HepG2 (cell line): ENCODE data around the gene MTCH2. TPM values are rescaled to one million over a fixed set of nuclear protein-coding genes. Genes with fewer than 3 reads are reported as not detected.

Experiments
- DMAP1 ChIP-seq: IDR thresholded peaks from 2 replicates; pipeline ENCODE4 v1.6.1; 2016
- ETV5 ChIP-seq: IDR thresholded peaks from 2 replicates; pipeline ENCODE4 v1.6.1; 2018; ENCODE audit warnings: missing biosample characterization, missing genetic modification reagents, inconsistent platforms, borderline replicate concordance
- GABPB1 ChIP-seq: IDR thresholded peaks from 2 replicates; pipeline ENCODE4 v1.6.1; 2016; ENCODE audit warnings: mild to moderate bottlenecking, missing genetic modification reagents, moderate library complexity, missing compliant biosample characterization
- ISL2 ChIP-seq: sonication (generic); formaldehyde crosslinking; IDR thresholded peaks from 2 replicates; pipeline ENCODE4 v1.5.0; 2020; ENCODE audit warnings: missing genetic modification reagents
- KDM3A ChIP-seq: IDR thresholded peaks from 2 replicates; pipeline ENCODE4 v1.6.1; 2018; ENCODE audit warnings: low read depth, missing compliant biosample characterization
- KMT2B ChIP-seq: IDR thresholded peaks from 2 replicates; pipeline ENCODE4 v1.6.1; 2016; ENCODE audit warnings: missing genetic modification reagents, missing compliant biosample characterization
- MXD3 ChIP-seq: IDR thresholded peaks from 2 replicates; pipeline ENCODE4 v1.6.1; 2016; ENCODE audit warnings: mild to moderate bottlenecking, missing biosample characterization, missing genetic modification reagents
- NR2C2 ChIP-seq: sonication (generic); formaldehyde crosslinking; IDR thresholded peaks from 2 replicates; pipeline ENCODE4 v1.4.0; 2020; ENCODE audit warnings: missing genetic modification reagents, mild to moderate bottlenecking, moderate library complexity, borderline replicate concordance
- PHF8 ChIP-seq: sonication (generic); formaldehyde crosslinking; IDR thresholded peaks from 2 replicates; pipeline ENCODE4 v1.5.0; 2020; ENCODE audit warnings: missing genetic modification reagents
- POLR2AphosphoS5 ChIP-seq: IDR thresholded peaks from 2 replicates; pipeline ENCODE4 v1.6.1; 2012; ENCODE audit warnings: low read depth, low read length
- SP2 ChIP-seq: sonication (generic); formaldehyde crosslinking; IDR thresholded peaks from 2 replicates; pipeline ENCODE4 v1.5.1; 2020; ENCODE audit warnings: mild to moderate bottlenecking, missing genetic modification reagents
- THAP9 ChIP-seq: sonication (generic); formaldehyde crosslinking; IDR thresholded peaks from 2 replicates; pipeline ENCODE4; 2020; ENCODE audit warnings: missing genetic modification reagents, mild to moderate bottlenecking, borderline replicate concordance
- ZNF281 ChIP-seq: sonication (generic); formaldehyde crosslinking; IDR thresholded peaks from 2 replicates; pipeline ENCODE4 v1.4.0; 2020; ENCODE audit warnings: missing genetic modification reagents, borderline replicate concordance
- ZNF296 ChIP-seq: sonication (generic); formaldehyde crosslinking; conservative IDR thresholded peaks from 2 replicates; pipeline ENCODE4 v1.5.0; 2020; ENCODE audit warnings: mild to moderate bottlenecking, missing genetic modification reagents
- ZNF335 ChIP-seq: sonication (generic); formaldehyde crosslinking; IDR thresholded peaks from 2 replicates; pipeline ENCODE4 v1.4.0; 2020; ENCODE audit warnings: missing genetic modification reagents
- ZNF589 ChIP-seq: sonication (generic); formaldehyde crosslinking; conservative IDR thresholded peaks from 2 replicates; pipeline ENCODE4 v1.8.0; 2022; ENCODE audit warnings: mild to moderate bottlenecking, moderate library complexity, missing genetic modification reagents
- ZNF639 ChIP-seq: conservative IDR thresholded peaks from 2 replicates; pipeline ENCODE4 v1.6.1; 2018; ENCODE audit warnings: missing genetic modification reagents
- ZSCAN9 ChIP-seq: IDR thresholded peaks from 2 replicates; pipeline ENCODE4 v1.6.1; 2016; ENCODE audit warnings: borderline replicate concordance
- polyA plus RNA-seq, 8 experiments: library from polyadenylated mRNA; depleted of rRNA in 3 of 8; stranded (reverse) in 7 of 8; unstranded in 1 of 8; fragments of >200 nt; fragmentation: Illumina TruSeq in 4 of 8; extraction: Trizol in 4 of 8; gene quantifications; 2 replicates each; pipeline versions ENCODE4 v1.2.1 to v1.2.3, GENCODE V29; 2011 to 2016; ENCODE audit warnings: low read depth in 4 of 8, missing spikeins in 1 of 8, mixed read lengths in 1 of 8; ENCODE audit not compliant: insufficient read depth in 1 of 8
- total RNA-seq, 5 experiments: library from RNA; depleted of rRNA; stranded (reverse); fragments of >200 nt; fragmentation: Illumina TruSeq; extraction: Trizol; gene quantifications; 2 replicates each; pipeline ENCODE4 v1.2.3, GENCODE V29; 2016; ENCODE audit warnings: low read depth in 1 of 5
- TF ChIP-seq, protein P1 (sequence below): sonication (generic); formaldehyde crosslinking; IDR thresholded peaks from 2 replicates; pipeline ENCODE4 v1.8.1; 2023; ENCODE audit warnings: missing genetic modification reagents, inconsistent platforms, borderline replicate concordance

Gene MTCH2
- total and polyA plus RNA-seq, 2 of the 13 experiments (the other 11 are each of a cell fraction or from before 2014, with no cell fraction given) = 112 to 272 TPM

GRCh38 chr11:47642099-47642855 is at the start of gene MTCH2 (continued):
- peak; percentile 92 for TF ChIP-seq MXD3 (CRISPR knock-in tag)
- TF ChIP-seq KMT2B = peak; percentile 72
- TF ChIP-seq ZNF589 (CRISPR knock-in tag) = no peak
- peak; percentile 64; the same call in 1 of the 2 replicates for TF ChIP-seq KDM3A (CRISPR knock-in tag)
- peak; percentile 87 for TF ChIP-seq POLR2AphosphoS5
- TF ChIP-seq NR2C2 (CRISPR knock-in tag) = peak; percentile 42; the same call in 1 of the 2 replicates
- peak; percentile 36; the same call in 1 of the 2 replicates for TF ChIP-seq ZNF296 (CRISPR knock-in tag)
- TF ChIP-seq ISL2 (CRISPR knock-in tag) = no peak
- peak; percentile 89; the same call in 1 of the 2 replicates for TF ChIP-seq ZNF639
- peak; percentile 47; the same call in 1 of the 2 replicates for TF ChIP-seq ZNF335 (CRISPR knock-in tag)
- TF ChIP-seq SP2 (CRISPR knock-in tag) = peak; percentile 66
- TF ChIP-seq, protein P1, sequence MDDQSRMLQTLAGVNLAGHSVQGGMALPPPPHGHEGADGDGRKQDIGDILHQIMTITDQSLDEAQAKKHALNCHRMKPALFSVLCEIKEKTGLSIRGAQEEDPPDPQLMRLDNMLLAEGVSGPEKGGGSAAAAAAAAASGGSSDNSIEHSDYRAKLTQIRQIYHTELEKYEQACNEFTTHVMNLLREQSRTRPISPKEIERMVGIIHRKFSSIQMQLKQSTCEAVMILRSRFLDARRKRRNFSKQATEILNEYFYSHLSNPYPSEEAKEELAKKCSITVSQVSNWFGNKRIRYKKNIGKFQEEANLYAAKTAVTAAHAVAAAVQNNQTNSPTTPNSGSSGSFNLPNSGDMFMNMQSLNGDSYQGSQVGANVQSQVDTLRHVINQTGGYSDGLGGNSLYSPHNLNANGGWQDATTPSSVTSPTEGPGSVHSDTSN (CRISPR knock-in tag) = peak; percentile 88; the same call in 1 of the 2 replicates
- TF ChIP-seq THAP9 (CRISPR knock-in tag) = peak; percentile 71; the same call in 1 of the 2 replicates
- peak; percentile 93 for TF ChIP-seq PHF8
- peak; percentile 96 for TF ChIP-seq DMAP1
- TF ChIP-seq GABPB1 = peak; percentile 81
- peak; percentile 71; the same call in 1 of the 2 replicates for TF ChIP-seq ETV5 (CRISPR knock-in tag)
- peak; percentile 18; the same call in 1 of the 2 replicates for TF ChIP-seq ZNF281 (CRISPR knock-in tag)
- peak; percentile 77 for TF ChIP-seq ZSCAN9
